Measurements from ENCODE around the gene AAMP.

DNA sequence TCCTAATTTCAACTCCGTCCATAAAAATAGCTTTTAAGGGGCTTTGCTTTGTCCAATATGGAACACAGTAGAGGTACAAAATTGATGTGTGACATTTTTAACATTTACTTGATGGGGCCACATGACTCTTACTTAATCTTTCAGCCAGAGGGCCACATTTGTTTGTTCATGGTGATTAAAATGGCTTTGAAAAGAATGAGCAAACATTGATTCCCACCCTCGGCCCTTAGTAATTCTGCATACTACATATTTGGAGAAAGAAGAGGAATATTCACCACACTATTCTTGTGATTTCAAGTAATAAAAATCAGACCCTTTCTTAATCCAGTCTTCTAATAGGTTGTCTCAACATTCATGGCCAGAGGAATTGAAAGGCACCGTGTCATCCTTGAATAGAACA, 35.4 kb downstream of the AAMP start:
- TF ChIP-seq, protein P1, sequence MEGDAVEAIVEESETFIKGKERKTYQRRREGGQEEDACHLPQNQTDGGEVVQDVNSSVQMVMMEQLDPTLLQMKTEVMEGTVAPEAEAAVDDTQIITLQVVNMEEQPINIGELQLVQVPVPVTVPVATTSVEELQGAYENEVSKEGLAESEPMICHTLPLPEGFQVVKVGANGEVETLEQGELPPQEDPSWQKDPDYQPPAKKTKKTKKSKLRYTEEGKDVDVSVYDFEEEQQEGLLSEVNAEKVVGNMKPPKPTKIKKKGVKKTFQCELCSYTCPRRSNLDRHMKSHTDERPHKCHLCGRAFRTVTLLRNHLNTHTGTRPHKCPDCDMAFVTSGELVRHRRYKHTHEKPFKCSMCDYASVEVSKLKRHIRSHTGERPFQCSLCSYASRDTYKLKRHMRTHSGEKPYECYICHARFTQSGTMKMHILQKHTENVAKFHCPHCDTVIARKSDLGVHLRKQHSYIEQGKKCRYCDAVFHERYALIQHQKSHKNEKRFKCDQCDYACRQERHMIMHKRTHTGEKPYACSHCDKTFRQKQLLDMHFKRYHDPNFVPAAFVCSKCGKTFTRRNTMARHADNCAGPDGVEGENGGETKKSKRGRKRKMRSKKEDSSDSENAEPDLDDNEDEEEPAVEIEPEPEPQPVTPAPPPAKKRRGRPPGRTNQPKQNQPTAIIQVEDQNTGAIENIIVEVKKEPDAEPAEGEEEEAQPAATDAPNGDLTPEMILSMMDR (IDR thresholded peaks at IDR 0.05; ENCODE audit: poor library complexity): no peak
- TF ChIP-seq EZH2 (IDR thresholded peaks at IDR 0.05; ENCODE audit: borderline replicate concordance) (no peak), EZH2phosphoT487 (IDR thresholded peaks at IDR 0.05; ENCODE audit: low read depth, severe bottlenecking, unreplicated experiment) (no peak)

Data from hepatocyte (in vitro differentiated cells).